GM20000 (cell line): ENCODE data around the gene FAM217A.

Experiments used
- DNase-seq: peaks from one replicate; pipeline ENCODE4 v3.0.0; 2012; ENCODE audit warnings: low spot score
- TF ChIP-seq, protein P1 (sequence below): IDR thresholded peaks from 2 replicates; pipeline ENCODE4 v1.5.1; 2012; ENCODE audit warnings: mild to moderate bottlenecking, control low read depth; ENCODE audit errors: extremely low read depth, missing control alignments

Gene FAM217A

DNA sequence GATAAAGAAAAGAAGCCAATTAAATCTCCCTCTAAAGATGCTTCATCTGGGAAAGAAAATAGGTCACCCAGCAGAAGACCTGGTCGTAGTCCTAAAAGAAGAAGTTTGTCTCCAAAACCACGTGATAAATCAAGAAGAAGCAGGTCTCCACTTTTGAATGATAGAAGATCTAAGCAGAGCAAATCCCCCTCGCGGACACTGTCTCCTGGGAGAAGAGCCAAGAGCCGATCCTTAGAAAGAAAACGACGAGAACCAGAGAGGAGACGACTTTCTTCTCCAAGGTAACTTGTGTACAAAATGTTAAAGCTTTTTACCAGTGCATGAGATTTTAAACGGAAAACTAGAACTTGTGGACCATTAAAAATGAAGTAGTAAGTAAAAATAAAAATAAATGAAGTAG, 46.5 kb downstream of the FAM217A start:
- TF ChIP-seq, protein P1, sequence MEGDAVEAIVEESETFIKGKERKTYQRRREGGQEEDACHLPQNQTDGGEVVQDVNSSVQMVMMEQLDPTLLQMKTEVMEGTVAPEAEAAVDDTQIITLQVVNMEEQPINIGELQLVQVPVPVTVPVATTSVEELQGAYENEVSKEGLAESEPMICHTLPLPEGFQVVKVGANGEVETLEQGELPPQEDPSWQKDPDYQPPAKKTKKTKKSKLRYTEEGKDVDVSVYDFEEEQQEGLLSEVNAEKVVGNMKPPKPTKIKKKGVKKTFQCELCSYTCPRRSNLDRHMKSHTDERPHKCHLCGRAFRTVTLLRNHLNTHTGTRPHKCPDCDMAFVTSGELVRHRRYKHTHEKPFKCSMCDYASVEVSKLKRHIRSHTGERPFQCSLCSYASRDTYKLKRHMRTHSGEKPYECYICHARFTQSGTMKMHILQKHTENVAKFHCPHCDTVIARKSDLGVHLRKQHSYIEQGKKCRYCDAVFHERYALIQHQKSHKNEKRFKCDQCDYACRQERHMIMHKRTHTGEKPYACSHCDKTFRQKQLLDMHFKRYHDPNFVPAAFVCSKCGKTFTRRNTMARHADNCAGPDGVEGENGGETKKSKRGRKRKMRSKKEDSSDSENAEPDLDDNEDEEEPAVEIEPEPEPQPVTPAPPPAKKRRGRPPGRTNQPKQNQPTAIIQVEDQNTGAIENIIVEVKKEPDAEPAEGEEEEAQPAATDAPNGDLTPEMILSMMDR: no peak
- DNase-seq: no peak

DNA sequence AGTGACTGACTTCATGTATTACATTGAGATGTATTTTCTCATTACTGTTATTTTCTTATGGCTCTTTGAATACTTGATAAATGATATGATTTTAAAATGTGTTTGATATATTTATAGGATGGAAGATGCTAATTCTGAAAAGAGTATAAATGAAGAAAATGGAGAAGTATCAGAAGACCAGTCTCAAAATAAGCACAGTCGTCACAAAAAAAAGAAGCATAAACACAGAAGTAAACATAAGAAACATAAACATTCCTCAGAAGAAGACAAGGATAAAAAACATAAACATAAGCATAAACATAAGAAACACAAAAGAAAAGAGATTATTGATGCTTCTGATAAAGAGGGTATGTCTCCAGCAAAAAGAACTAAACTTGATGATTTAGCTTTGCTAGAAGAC, 47.5 kb downstream of the FAM217A start:
- TF ChIP-seq, protein P1: no peak
- no peak for DNase-seq

DNA sequence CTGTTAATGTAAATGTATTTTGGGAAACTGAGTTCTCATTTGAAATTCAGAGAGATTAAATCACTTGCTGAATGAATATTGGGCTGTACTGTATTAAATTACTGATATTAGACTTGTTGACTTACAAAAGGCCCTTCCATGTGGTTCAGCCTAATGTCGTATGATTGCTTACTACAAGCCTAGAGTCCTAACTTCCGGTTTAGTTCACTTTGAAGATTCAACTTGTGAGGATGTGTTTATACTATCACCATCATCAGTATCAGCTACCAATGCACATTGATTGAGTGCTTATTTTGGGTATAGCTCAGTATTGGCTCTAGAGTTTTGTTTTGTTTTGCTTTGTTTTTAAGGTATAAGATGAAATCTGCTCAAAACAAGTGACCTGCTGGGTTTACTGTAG, 48.3 kb downstream of the FAM217A start:
- DNase-seq: no peak
- TF ChIP-seq, protein P1: no peak

DNA sequence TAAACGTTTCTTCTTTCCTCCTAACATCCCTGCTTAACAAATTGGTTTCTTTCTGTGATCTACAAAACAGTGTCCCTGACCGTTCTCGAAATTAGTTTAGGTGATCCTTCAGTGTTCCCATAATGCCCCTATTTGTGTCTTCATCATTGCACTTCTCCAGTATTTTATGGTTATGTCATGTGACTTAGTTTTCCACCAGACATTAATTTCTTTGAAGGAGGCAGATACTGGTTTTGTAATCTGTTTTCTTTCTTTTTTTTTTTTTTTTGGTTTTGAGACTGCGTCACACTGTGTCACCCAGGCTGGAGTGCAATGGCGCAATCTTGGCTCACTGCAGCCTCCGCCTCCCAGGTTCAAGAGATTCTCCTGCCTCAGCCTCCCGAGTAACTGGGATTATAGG, 49.2 kb downstream of the FAM217A start:
- DNase-seq: no peak
- TF ChIP-seq, protein P1: no peak

DNA sequence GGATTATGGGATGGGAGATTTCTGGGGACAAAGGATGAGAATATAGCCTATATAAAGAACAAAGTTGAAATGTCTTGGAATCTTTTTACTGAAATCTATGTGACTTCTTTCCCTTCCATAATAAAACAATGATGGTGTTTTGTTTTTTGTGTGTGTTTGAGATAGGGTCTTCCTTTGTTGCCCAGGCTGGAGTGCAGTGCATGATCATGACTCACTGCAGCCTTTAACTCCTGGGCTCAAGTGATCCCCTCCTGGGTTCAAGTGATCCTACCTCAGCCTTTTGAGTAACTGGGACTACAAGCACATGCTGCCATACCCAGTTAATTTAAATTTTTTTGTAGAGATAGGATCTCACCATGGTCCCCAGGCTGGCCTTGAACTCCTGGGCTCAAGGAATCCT, 50.9 kb downstream of the FAM217A start:
- DNase-seq: no peak
- TF ChIP-seq, protein P1: no peak

DNA sequence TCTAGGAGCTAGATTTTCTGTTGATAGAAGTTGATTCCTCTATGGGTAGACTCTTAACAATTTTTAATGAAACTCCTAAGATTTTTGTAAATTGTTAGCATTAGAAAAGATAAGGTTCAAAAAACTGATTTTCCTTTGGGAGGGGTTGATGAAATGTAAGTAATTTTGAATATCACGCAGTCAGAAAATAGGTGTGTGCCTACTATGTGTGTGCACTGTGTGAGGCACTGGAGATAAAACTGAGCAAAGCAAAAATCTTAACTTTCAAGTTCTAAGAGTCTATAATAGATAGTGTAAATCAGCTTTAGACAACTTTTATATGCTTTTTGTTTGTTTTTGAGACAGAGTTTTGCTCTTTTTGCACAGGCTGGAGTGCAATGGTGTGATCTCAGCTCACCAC, 53.3 kb downstream of the FAM217A start:
- no peak for DNase-seq
- TF ChIP-seq, protein P1: no peak

DNA sequence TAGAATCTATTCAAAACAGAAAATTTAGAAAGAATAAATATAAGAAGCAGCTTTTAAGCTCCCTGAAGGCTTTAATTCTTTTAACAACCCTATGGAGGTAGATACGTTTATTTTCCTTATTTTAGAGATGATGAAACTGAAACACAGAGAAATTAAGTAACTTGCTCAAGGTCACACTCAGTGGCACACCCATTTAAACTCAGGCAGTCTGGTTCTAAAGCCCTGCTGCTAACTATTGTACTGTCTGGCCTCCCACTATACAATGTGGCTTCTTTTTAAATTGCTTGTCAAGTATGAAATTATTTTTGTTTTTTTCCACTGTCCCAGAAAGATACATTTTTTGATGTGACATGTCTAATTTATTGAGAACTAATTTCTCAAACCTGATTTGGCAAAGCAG, 55.7 kb downstream of the FAM217A start:
- TF ChIP-seq, protein P1: no peak
- DNase-seq: no peak
